Measurements from ENCODE around the gene GOLGA8B.

GOLGA8B gene

DNA sequence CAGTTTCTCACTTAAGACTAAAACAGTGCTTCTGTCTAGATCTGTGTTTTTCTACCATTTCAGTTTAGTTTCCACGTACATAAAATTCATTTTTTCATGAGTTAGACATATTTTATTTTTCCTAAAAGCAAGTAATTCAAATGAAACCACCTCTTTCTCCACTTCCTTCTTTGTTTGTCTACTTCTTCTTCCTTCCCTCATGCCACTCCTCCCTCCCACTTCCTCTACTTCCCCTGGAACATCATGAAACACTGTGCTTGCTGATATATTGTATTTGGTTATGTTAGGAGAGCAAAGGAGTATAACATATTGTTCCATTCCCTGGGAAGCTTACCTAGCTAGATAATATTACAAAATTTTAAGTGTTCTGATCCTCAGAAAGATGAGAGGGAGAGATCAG is 36.7 kb upstream of the GOLGA8B start:
- ChIA-PET POLR2A (no interaction called here), CTCF (interaction anchor here (1.4 kb wide), 1 partner anchor 300 kb away, joined by 10 read pairs; no protein-coding TSS in a partner anchor)
- no peak for TF ChIP-seq ELF4 (IDR thresholded peaks at IDR 0.05)
- TF ChIP-seq HDGF (IDR thresholded peaks at IDR 0.05; ENCODE audit: borderline replicate concordance): no peak
- TF ChIP-seq, protein P1, sequence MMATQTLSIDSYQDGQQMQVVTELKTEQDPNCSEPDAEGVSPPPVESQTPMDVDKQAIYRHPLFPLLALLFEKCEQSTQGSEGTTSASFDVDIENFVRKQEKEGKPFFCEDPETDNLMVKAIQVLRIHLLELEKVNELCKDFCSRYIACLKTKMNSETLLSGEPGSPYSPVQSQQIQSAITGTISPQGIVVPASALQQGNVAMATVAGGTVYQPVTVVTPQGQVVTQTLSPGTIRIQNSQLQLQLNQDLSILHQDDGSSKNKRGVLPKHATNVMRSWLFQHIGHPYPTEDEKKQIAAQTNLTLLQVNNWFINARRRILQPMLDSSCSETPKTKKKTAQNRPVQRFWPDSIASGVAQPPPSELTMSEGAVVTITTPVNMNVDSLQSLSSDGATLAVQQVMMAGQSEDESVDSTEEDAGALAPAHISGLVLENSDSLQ (IDR thresholded peaks at IDR 0.05): no peak
- TF ChIP-seq CTBP1 (IDR thresholded peaks at IDR 0.05; ENCODE audit: borderline replicate concordance): no peak
- TF ChIP-seq FOXA1 (IDR thresholded peaks at IDR 0.05): no peak
- no peak for TF ChIP-seq SP1 (IDR thresholded peaks at IDR 0.05)
- TF ChIP-seq FOXM1 (IDR thresholded peaks at IDR 0.05; ENCODE audit: borderline replicate concordance): no peak
- no peak for TF ChIP-seq ZNF384 (IDR thresholded peaks at IDR 0.05)
- TF ChIP-seq LEF1 (IDR thresholded peaks at IDR 0.05; ENCODE audit: borderline replicate concordance): no peak
- no peak for TF ChIP-seq BHLHE40 (IDR thresholded peaks at IDR 0.05; ENCODE audit: borderline replicate concordance)
- no peak for TF ChIP-seq TARDBP (IDR thresholded peaks at IDR 0.05)
- no peak for TF ChIP-seq NFRKB (IDR thresholded peaks at IDR 0.05)
- no peak for TF ChIP-seq ARNT (IDR thresholded peaks at IDR 0.05)
- no peak for TF ChIP-seq SUZ12 (IDR thresholded peaks at IDR 0.05)
- no peak for TF ChIP-seq FOXK2 (IDR thresholded peaks at IDR 0.05)
- no peak for TF ChIP-seq L3MBTL2 (conservative IDR thresholded peaks at IDR 0.05)
- no peak for DNase-seq (ENCODE audit: extremely low spot score)

DNA sequence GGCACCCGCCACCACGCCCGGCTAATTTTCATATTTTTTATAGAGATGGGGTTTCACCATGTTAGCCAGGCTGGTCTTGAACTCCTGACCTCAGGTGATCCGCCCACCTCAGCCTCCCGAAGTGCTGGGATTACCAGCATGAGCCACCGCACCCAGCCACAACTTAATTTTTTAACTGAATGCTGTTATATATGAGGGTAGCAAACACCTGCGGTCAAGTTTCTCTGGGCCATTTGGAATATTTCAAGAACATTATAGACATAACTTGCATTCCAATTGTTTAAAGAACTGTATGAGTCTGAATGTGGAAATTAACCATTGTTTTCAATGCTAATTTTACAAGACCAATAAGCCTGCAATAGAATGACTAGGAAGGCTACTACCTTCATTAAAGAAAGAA is 35.7 kb upstream of the GOLGA8B start:
- CTCF ChIA-PET: no interaction called here
- POLR2A ChIA-PET: no interaction called here

DNA sequence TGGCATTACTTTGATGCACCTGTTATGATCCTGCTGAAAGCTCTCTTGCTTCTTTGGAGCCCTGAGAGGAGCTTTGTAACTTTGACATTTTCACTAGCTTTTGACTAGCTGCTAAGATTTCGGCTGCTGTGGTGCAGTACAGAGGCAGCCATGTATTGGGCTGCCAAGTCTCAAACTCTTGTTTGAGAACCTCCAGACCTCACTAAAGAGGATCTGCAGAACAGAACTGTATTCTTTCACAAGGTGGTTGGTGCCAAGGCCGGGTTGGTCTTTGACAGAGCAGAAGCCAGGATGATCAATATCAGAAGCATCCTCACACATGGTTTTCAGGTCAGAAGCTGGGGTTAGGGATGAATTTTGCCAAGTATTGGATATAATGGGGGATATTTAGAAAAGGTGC is 34.6 kb upstream of the GOLGA8B start:
- ChIA-PET POLR2A (no interaction called here), CTCF (interaction anchor here (0.7 kb wide), 1 partner anchor 335 kb away, joined by 3 read pairs; no protein-coding TSS in a partner anchor)
- no peak for DNase-seq (ENCODE audit: extremely low spot score)
- TF ChIP-seq ARNT (IDR thresholded peaks at IDR 0.05) (no peak), FOXA1 (IDR thresholded peaks at IDR 0.05) (no peak), SP1 (IDR thresholded peaks at IDR 0.05) (no peak), LEF1 (IDR thresholded peaks at IDR 0.05; ENCODE audit: borderline replicate concordance) (no peak), SUZ12 (IDR thresholded peaks at IDR 0.05) (no peak), FOXK2 (IDR thresholded peaks at IDR 0.05) (no peak), FOXM1 (IDR thresholded peaks at IDR 0.05; ENCODE audit: borderline replicate concordance) (no peak), BHLHE40 (IDR thresholded peaks at IDR 0.05; ENCODE audit: borderline replicate concordance) (no peak), HDGF (IDR thresholded peaks at IDR 0.05; ENCODE audit: borderline replicate concordance) (no peak), ZNF384 (IDR thresholded peaks at IDR 0.05) (no peak), TARDBP (IDR thresholded peaks at IDR 0.05) (no peak), L3MBTL2 (conservative IDR thresholded peaks at IDR 0.05) (no peak), CTBP1 (IDR thresholded peaks at IDR 0.05; ENCODE audit: borderline replicate concordance) (no peak), ELF4 (IDR thresholded peaks at IDR 0.05) (no peak), NFRKB (IDR thresholded peaks at IDR 0.05) (no peak)
- TF ChIP-seq, protein P1 (IDR thresholded peaks at IDR 0.05): no peak

More for the DNA sequence above, 35.7 kb upstream of the GOLGA8B start:
- no peak for DNase-seq (ENCODE audit: extremely low spot score)
- TF ChIP-seq, protein P1 (IDR thresholded peaks at IDR 0.05): no peak
- TF ChIP-seq ZNF384 (IDR thresholded peaks at IDR 0.05): no peak
- TF ChIP-seq ELF4 (IDR thresholded peaks at IDR 0.05): no peak
- TF ChIP-seq ARNT (IDR thresholded peaks at IDR 0.05): no peak
- no peak for TF ChIP-seq CTBP1 (IDR thresholded peaks at IDR 0.05; ENCODE audit: borderline replicate concordance)
- no peak for TF ChIP-seq SP1 (IDR thresholded peaks at IDR 0.05)
- no peak for TF ChIP-seq LEF1 (IDR thresholded peaks at IDR 0.05; ENCODE audit: borderline replicate concordance)
- no peak for TF ChIP-seq FOXA1 (IDR thresholded peaks at IDR 0.05)
- TF ChIP-seq TARDBP (IDR thresholded peaks at IDR 0.05): no peak
- TF ChIP-seq L3MBTL2 (conservative IDR thresholded peaks at IDR 0.05): no peak
- no peak for TF ChIP-seq FOXM1 (IDR thresholded peaks at IDR 0.05; ENCODE audit: borderline replicate concordance)
- no peak for TF ChIP-seq SUZ12 (IDR thresholded peaks at IDR 0.05)
- no peak for TF ChIP-seq HDGF (IDR thresholded peaks at IDR 0.05; ENCODE audit: borderline replicate concordance)
- no peak for TF ChIP-seq BHLHE40 (IDR thresholded peaks at IDR 0.05; ENCODE audit: borderline replicate concordance)
- TF ChIP-seq FOXK2 (IDR thresholded peaks at IDR 0.05): no peak
- TF ChIP-seq NFRKB (IDR thresholded peaks at IDR 0.05): no peak

DNA sequence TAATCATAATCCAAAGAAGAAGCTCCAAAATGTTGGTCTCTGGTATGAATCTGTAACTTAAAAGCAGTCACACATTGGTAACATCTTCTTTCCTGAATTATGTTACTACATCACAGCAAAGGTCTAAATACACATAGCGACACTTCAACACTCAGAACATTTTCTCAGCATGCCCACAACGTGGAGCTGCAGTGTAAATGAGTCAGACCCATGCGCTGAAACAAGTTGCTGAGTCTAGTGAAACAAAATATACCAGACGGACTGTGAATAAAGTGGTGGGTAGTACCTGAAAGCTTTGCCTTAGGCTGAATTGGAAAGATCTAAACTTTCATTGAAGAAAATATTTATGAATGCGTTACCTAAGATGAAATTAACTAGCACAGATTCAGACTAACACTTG is 33.2 kb upstream of the GOLGA8B start:
- TF ChIP-seq ZNF384 (IDR thresholded peaks at IDR 0.05) (no peak), FOXM1 (IDR thresholded peaks at IDR 0.05; ENCODE audit: borderline replicate concordance) (no peak), HDGF (IDR thresholded peaks at IDR 0.05; ENCODE audit: borderline replicate concordance) (no peak), TARDBP (IDR thresholded peaks at IDR 0.05) (no peak), NFRKB (IDR thresholded peaks at IDR 0.05) (no peak), BHLHE40 (IDR thresholded peaks at IDR 0.05; ENCODE audit: borderline replicate concordance) (no peak), L3MBTL2 (conservative IDR thresholded peaks at IDR 0.05) (no peak), ARNT (IDR thresholded peaks at IDR 0.05) (no peak)
- TF ChIP-seq, protein P1 (IDR thresholded peaks at IDR 0.05): no peak
- ChIA-PET CTCF (interaction anchor here (0.7 kb wide), 1 partner anchor 411 kb away, joined by 3 read pairs; no protein-coding TSS in a partner anchor), POLR2A (no interaction called here)
- DNase-seq (ENCODE audit: extremely low spot score): peak; percentile 15

DNA sequence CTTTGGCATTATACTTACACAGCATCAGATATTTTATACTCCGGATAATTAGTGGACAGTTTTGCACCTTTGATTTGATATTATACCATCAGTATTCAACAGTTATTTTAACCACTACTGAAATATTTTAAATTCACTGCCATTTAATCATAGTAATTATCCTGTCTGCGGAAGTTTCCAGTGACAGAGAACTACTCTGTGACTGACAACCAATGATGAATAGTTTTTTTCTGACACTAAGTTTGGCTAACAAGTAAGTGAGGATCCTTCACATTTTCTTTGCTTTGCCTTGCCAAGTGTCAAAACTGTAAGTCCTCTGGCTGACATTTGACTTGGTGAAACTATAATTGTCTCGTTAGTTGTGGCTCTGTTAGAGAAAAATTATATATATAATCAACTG is 30.5 kb upstream of the GOLGA8B start:
- ChIA-PET POLR2A (no interaction called here), CTCF (no interaction called here)
- DNase-seq (ENCODE audit: extremely low spot score): no peak
- TF ChIP-seq NFRKB (IDR thresholded peaks at IDR 0.05): no peak

DNA sequence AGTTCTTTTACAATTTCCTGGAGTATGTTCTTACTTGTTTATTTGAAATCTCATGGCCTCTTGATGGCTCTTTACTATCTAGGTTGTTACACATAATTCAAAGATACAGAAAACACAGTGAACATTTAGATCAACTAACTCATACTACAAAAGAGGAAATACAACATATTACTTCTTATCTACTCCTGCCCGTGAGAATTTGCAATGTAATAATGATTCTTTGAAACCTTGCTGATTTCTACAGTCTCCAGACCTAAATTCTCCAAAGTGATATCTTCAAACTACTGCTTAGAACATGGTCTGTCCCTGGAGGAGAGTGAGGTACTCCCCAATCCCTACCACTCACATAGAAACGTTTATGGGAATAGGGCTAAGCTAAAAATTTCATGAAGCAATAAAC is 29.9 kb upstream of the GOLGA8B start:
- TF ChIP-seq FOXA1 (IDR thresholded peaks at IDR 0.05) (no peak), CTBP1 (IDR thresholded peaks at IDR 0.05; ENCODE audit: borderline replicate concordance) (no peak), ELF4 (IDR thresholded peaks at IDR 0.05) (no peak), TARDBP (IDR thresholded peaks at IDR 0.05) (no peak), SP1 (IDR thresholded peaks at IDR 0.05) (no peak), L3MBTL2 (conservative IDR thresholded peaks at IDR 0.05) (no peak), LEF1 (IDR thresholded peaks at IDR 0.05; ENCODE audit: borderline replicate concordance) (no peak), FOXK2 (IDR thresholded peaks at IDR 0.05) (no peak), SUZ12 (IDR thresholded peaks at IDR 0.05) (no peak), ZNF384 (IDR thresholded peaks at IDR 0.05) (no peak), FOXM1 (IDR thresholded peaks at IDR 0.05; ENCODE audit: borderline replicate concordance) (no peak), BHLHE40 (IDR thresholded peaks at IDR 0.05; ENCODE audit: borderline replicate concordance) (no peak), ARNT (IDR thresholded peaks at IDR 0.05) (no peak)
- TF ChIP-seq, protein P1 (IDR thresholded peaks at IDR 0.05): no peak
- ChIA-PET CTCF (no interaction called here), POLR2A (no interaction called here)
- DNase-seq (ENCODE audit: extremely low spot score): no peak
